Smooth muscle cell of the brain vasculature (primary cell): Measurements from ENCODE around the gene RAB40C.

Experiments
- DNase-seq: peaks from one replicate; pipeline ENCODE4 v3.0.0-alpha.2; 2012; ENCODE audit warnings: low read depth, low spot score

Gene RAB40C

DNA sequence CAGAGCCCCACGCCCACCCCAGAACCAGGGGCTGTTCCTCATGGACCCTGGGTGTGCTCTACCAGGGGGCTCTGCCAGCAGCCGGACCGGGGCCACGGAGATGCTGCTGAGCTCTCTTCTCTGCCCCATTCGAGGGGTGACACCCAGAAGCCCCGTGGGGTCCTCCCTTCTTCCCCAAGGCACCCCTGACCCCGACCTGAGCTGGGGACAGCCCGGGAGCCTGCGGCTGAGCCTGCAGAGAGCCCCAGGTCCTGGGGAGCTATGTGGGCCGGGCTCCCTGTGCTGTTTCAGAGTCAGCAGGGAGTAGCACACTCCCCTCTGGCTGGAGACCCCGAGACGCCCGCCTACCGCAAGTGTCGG lies 30.9 kb upstream of the RAB40C start:
- DNase-seq: no peak

DNA sequence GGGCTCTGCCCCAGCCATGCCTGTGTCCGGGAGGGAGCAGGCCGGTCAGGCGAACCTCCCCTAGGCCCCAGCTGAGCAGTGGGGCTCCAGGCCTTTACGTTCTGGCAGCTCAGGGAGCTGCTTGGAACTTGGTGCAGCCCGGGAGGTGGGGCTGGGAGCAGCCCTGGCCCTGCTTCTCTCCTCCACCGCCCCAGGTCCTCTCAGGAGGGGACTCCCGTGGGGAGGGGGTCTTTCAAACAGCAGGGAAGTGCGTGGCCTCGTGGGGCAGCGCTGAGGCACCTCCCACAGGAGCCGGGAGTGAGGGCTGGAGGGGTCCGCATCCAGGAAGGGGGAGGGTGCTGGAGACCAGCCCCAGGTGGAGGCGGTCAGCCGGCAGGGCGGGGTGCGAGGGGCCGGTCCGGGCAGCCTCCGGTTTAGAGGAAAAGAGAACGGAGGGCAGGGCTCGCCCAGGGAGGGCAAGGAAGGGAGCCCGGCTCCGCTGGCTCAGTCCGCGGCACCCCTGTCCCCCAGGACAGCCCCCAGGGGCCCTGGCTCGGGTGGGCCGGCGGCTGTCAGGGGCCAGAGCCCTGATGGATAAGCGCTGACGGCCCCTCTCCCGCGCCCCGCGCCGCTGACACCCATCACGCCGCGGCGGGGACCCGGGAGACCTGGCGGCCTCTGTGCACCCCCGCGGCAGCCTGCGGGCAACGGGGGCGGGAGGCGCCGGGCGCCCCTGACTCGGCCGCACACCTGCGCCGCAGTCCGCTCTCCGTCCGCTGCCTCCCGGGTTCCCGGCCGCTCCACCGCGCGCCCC lies 30.3 kb upstream of the RAB40C start:
- no peak for DNase-seq

DNA sequence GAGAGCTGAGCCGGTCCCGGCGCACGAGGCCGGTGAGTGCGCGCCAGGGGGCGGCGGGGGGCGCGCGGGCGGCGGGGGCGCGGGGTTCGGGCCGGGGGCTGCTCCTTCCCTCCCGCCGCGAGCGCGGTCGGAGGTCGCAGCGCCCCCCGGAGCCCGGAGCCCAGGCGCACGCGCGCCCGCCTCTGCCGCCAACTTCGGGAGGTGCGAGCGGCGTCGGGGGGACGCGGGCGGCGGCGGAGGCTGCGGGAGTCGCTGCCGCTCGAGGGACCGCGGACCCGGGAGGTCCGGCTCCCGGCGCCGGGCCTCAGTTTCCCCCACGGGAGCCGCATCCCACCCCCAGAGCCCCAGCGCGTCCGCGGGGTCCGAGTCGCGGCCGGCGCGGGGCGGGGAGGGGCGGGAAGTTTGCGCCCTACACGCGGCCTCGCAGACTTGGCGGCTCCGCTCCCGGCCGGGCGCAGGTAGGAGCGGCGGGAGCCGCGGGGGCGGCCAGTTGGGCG lies 29.6 kb upstream of the RAB40C start, which contains the start of gene PRR35:
Gene PRR35 (plus strand): TSS at position 191 of the 497 bp plus-strand sequence. CDS start 2,901 bp downstream, outside the sequence.
- no peak for DNase-seq

DNA sequence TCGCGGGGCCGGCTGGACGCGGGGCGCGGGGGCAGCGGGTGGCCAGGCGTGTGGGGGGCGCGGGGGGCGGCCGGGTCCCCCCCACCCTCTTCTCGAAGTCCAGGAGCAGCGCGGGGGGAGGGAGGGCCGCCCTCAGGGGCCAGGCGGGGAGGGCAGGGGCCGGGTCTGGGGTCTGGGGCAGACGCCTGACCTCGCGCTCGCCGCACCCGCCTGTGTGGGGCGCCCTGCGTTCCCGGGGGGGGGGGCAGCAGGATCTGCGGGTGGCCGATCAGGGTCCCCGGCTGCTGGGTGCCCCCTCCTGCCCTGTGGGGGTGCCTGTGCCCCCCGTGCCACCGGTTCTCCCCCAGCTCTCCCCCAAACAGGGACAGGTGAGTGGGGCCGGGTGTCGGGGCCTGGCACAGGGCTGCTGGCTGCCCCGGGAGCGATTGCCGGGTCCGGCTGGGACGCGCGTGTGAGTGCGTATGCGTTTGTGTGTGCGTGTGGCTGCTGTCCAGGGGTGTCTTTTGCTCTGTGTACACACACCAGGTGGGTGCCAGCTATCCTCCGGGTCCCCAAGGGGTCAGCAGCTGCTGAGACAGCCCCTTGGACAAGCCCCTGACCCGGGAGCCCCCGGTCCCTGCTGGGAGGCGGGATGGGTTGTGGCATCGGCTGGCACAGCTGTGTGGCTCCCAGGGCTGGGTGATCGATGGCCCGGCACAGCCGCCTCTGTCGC lies 29.0 kb upstream of the RAB40C start:
- DNase-seq: no peak

DNA sequence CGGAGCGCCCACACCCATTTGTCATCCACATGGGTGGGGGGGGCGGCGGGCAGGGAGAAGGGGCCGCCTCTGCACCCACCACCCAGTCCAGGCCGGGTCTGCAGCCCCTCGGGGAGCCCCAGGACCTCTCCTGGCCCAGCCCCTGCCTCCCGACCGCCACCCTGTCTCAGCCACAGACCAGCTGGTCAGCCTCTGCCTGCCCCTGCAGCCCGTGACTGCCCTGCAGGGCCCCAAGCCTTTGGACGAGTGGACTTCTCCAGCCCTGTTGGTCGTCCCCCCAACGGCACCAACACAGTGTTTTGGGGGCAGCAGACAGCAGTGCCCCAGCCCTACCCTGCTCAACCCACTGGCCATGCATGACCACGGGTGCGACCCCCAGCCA lies 28.5 kb upstream of the RAB40C start:
- DNase-seq: no peak

DNA sequence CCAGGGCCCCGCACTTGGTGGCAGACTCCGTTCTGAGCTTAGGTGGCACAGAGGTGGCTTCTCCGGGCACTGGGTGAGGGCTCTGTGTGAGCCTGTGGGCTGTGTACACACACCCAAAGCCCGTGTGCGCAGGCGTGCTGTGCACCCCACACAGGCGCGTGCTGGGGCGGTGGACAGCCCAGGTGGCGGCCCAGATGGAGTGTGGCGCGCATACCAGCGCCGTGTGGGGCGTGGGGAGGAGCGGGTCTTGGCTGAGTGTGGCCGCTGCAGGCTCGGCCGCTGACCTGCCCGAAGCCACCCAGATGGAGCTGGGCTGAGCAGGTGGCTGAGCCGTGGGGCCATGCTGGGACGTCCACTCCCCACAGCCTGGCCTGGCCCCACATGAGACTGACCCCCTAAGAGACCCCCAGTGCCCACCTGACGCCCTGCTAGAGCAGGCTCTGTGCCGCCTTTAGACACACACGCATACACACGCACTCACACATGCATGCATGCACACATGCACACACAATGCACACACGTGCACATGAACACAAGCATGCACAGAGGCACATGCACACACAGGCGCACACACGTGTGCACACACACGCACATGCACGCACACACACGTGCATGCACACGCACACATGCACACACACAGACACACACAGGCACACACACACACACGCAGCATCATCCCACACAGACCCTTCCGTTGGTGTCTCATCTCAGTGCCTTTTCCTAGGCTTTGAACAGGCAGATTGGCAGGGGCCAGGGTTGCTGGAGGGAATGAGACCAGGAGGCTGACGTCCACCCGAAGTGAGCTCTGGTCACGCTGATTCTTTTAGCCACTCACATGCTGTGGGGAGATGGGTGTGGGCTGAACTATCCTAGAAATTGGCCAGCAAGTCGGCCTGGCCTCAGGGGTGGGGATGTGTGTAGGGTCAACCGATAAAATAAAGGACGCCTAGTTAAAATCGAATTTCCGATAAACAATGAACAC lies 27.6 kb upstream of the RAB40C start:
- no peak for DNase-seq

DNA sequence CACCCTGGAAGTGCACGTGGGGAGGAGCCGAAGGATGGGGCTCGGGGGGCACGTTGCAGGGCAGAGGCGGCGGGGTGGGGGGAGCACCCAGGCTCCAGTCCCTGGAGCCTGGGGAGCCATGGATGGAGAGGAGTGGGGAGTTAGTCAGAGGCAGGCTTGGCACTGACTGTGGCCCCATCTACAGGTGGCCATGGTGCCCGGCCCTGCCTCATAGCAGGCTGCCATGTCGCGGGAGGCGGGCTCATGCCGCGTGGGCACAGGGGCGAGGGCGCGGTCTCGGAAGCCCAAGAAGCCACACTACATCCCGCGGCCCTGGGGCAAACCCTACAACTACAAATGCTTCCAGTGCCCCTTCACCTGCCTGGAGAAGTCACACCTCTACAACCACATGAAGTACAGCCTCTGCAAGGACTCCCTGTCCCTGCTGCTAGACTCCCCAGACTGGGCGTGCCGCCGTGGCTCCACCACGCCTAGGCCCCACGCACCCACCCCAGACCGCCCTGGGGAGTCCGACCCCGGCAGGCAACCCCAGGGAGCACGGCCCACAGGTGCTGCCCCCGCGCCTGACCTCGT lies 26.7 kb upstream of the RAB40C start:
- DNase-seq: no peak

DNA sequence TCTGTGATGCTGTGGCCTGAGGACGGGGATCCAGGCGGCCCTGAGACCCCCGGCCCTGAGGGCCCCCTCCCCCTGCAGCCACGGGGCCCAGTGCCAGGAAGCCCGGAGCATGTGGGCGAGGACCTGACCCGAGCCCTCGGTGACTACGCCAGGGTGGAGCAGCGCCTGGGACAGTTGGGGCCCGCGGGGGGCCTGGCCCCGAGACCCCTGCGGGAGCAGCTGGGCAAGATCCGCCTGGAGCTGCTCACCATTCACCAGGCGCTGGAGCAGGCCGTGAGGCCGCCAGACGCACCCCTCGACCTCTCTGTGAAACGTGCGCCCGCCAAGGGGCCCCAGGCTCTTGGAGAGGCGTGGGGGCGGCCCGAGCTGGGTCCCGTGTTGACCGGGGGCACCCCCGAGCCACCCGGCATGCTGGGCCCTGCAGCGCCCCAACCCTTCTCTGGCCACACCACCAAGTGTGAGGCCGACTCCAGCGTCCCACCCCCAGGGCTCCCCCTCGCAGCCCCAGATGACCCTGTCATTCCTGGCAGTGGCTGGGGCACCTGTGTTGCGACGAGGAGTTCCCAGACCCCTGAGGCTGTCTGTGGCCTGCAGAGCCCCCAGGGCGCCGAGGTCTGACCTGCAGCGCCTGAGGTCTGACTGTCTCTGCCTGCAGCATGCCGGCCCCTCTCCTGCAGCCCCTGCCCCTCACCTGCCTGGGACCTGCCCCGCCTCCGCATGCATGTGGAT lies 25.0 kb upstream of the RAB40C start:
- no peak for DNase-seq

DNA sequence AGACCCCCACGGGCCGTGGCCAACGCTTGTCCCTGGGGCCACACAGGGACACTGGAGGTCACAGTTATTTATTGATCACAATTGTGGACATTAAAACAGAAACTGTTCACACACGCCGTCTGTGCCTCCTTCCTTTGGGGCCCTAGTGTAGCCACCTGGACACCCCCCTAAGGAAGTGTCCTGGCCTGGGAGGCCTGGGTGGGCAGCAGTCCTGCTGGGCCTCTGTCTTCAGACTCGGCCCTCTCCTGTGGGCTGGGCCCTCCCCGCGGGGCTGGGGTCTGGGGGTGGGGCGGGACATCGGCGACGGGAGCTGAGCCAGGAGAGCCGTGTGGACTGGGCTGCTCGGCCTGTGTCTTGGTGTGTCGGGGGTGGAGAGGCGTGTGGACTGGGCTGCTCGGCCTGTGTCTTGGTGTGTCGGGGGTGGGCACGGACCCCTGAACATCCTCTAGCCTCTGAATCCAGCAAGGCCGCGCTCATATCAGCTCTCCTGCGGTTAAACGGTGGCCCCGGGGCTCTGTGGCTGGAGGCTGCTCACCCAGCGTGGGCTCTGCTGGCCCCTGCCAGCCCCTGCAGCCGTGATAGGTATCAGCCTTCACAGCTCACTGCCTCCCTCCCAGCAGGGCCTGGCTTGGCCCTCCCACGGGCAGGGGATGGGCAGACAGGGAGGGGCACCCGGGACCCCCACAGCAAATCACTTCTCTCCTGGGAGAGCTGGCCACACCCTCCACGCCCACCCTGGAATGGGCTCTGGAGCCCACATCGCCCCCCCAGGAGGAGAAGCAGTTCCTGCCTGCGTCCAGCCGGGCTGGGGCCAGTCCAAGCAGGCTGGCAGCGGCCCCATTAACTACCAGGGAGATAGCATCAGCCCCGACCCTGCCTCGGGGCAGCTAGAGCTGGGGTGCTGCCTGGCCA lies 24.2 kb upstream of the RAB40C start:
- DNase-seq: no peak

DNA sequence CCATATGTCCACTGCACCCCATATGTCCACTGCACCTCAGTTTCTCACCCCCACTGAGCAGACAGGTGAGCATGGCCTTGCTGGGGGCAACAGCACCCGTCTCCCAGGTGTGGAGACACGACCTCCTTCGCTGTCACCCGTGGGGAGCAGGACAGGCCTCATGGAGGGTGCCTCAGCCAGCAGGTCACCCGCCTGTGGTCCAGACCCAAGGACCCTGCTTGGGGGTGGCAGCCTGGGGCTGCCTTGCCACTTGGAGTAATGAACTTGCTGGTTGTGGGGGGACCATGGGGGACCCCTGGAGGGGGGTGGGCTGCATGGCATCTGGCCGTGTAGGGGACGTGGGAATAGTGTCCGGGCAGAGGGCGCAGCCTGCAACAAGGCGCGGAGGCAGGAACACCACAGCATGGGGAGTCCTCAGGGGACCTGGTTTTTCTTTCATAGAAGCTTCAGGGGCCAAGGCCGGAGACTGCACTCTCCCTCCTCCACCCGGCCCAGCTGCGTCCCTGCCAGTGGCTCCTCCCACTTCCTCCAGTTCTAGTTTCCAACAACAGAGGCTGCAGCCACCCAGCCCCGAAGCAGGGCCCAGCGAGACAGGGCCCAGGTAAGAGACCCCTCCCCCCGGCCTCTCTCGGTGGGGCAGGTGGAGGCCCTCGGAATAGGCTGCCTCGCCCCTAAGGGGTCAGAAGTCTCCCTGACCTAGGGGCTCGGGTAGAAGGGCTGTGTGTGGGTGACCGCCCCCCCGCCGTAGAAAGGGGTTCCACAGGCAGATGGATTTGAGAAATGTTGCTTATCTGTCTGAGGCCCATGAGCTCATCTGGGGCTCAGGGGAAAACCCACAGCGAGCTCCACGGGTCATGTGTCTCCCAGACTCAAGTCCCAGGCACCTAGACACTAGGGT lies 23.1 kb upstream of the RAB40C start, which contains the start of gene NHLRC4:
Gene NHLRC4 (plus strand): TSS at position 531 of the 898 bp plus-strand sequence. CDS start 1,043 bp downstream, outside the sequence.
- no peak for DNase-seq

DNA sequence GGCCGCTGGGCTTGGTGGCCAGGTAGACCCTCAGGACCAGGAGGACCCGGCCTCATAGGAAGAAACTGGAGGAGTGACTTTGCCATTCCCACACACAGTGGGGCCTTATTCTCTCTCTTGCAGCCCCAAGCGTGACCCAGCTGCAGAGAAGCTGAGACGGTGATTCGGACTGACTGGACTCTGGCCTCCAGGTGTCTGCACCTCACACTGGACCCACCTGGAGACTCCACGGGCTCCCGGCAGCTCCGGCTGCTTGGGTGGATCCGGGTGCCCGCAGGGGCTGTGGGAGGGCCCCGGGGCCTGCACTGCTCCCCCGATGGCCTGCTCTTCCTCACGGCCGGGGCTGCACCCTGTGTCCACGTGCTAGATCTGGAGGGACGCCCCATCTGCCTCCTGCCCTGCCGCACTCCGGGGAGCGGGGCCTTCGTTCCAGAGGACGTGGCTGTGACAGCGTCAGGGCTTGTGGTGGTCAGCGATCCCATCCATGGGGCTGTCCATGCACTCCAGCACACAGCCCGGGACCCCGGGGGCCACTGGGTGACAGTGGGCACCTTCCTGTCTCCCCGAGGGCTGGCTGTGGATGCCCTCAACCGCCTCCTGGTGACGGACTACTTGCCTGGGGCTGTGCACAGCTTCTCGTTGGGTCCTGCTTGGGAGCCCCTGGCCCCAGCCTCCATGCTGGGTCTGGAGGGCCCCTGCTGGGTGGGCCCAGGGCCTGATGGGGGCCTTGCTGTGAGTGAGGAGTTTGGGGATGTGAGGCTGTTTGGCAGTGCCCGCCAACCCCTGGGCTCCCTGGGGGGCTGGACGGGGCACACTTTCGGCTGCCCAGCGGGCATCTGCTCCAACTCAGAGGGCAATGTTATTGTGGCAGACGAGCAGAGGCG lies 22.3 kb upstream of the RAB40C start:
- DNase-seq: no peak

DNA sequence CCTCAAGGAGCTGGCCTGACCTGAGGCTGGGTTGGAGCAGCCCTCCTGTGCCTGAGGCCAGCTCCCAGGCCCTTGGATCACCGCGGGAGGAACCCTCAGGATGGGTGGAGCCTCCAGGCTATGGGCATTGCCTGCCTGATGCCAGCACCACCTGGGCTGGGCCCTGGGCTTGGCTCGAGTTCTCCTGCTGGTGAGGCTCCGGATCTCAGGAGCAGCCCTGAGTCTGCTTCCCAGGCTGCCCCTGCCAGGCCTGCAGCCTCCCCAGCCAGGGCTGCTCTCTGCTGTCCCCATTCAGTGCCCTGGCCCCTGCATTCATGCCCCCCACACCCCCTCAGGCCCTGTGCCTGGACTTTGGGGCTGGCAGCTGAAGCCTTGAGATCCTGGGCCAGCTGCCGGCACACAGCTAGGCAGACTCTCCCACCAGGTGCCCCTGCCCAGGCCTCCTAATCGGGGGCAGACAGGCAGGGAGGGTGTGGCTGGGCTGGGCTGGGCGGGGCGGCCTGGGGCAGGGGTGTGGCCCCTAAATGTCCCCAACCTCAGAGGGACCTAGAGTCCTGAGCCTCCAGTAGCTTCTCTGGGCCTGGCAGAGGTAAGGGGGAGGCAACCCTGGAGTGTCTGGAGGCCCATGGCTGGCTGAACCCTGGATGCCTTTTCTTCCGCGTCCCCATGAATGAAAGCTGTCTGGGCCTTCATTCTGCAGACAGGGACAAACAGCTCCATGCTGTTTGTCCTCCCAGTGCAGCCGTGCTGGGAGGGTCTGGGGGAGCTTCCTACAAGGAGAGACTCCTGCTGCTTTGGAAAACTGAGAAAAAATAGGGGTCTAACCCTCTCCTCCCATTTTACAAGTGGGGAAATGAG lies 21.2 kb upstream of the RAB40C start:
- DNase-seq: no peak

DNA sequence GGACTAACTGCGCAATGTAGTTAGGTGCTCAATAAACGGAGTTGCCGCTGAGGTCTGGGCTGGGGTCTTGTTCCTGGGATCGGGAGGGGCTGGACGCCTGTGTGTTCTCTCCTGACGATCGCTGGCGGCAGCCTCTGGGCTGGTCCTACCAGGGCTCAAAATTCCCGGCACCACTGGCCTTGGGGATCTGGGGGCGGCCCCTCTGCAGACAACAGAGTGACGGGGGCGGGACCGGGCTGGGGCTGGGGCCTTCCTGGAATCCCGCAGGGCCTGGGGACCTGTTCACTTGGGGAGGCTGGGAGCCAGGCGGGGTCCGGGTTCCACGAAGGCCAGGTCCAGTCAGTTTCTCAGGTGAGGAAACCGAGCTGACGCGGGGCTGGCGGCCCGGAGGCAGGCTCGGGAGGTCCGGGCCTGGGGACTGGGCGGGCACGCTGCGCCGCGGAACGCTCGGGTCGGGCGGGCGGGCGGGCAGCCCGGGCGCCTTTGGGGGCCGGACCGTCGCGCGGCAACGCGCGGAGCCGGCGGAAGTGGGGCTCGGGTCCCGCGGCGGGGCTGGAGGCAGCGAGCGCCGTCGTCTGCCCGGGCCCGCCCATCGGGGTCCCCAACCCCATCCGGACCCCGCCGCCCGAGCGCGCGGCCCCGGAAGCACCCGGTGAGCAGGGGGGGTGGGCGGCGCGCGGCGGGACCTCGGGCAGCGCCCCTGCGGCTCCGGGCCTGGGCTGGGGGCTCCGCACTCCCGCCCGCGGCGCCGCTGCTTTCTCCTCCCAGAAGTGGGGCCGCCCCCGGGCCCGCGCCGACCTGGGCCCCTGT lies 20.2 kb upstream of the RAB40C start, which contains the start of gene PIGQ:
Gene PIGQ (plus strand): TSS at position 524 of the 810 bp plus-strand sequence. CDS start 4,107 bp downstream, outside the sequence.
- DNase-seq: no peak

DNA sequence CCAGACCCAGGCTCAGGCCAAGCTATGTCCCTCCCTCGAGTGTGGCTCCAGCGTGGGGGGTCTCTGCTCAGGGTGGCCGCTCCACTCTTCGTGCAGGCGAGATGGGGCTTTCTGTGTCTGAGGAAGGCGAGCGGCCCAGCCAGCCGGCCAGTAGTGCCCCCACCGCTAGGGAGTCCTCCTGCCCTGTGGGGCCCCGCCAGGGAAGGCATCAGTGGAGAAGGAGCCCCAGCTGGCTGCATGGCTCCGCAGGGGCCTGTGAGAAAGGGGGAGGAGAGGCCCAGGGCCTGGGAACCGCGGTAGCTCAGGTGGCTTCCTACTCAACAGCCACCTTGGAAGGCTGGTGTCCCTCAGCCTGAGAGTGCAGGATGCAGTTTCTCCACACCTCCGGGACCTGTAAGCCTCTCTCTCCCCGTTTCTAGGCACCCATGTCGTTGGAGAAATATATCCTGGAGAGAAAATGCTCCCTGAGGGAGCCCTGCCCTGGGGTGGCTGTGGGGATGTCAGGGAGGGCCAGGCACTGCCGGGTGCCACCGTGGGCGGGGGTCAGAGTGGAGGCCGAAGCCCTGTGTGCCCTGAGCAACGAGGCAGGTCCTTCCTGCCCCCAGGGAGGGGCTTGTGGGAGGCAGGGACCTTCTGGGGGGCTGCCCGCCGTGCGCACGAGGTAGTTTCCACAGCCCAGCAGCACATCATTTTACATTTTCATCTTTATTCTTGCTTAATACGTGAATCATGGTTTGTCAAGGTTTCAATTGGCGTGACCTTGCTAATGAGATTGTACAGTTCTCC lies 16.8 kb upstream of the RAB40C start:
- DNase-seq: no peak
